Heart left ventricle (tissue), 16 donors: ENCODE measurements around the gene PRKCA. TPM values are rescaled to one million over a fixed set of nuclear protein-coding genes. Genes with fewer than 3 reads are reported as not detected.

Experiments
- ATAC-seq, 4 donors: fragments of 200-7000 bp; cut with Tn5 transposase; one replicate each; pipeline ENCODE4 v1.9.1; 2020 to 2022; ENCODE audit warnings: moderate library complexity in 4 of 4, mild to moderate bottlenecking in 3 of 4, moderate number of reproducible peaks in 1 of 4
- DNase-seq, 5 donors: peaks; one replicate each; pipeline ENCODE4 v3.0.0-alpha.2; 2020
- H3K27ac ChIP-seq, 12 donors: fragments of 200-600 bp; sonication (generic) in 4 of 12; one replicate each; pipeline versions ENCODE4 v1.5.0 to v1.8.0; 2016 to 2022; ENCODE audit warnings: mild to moderate bottlenecking in 2 of 12
- H3K27me3 ChIP-seq, 9 donors: fragments of 200-600 bp; sonication (generic) in 2 of 9; one replicate each; pipeline versions ENCODE4 v1.5.1 to v1.8.0; 2016 to 2022; ENCODE audit warnings: mild to moderate bottlenecking in 3 of 9
- H3K36me3 ChIP-seq, 9 donors: fragments of 200-600 bp; sonication (generic) in 2 of 9; one replicate each; pipeline versions ENCODE4 v1.5.0 to v1.8.0; 2018 to 2022; ENCODE audit warnings: mild to moderate bottlenecking in 2 of 9
- H3K4me1 ChIP-seq, 12 donors: fragments of 200-600 bp; sonication (generic) in 4 of 12; one replicate each; pipeline versions ENCODE4 v1.5.0 to v1.8.0; 2016 to 2022; ENCODE audit warnings: mild to moderate bottlenecking in 3 of 12
- H3K4me3 ChIP-seq, 12 donors: fragments of 200-600 bp; sonication (generic) in 4 of 12; one replicate each; pipeline versions ENCODE4 v1.5.0 to v1.8.0; 2017 to 2022; ENCODE audit warnings: mild to moderate bottlenecking in 9 of 12, moderate library complexity in 4 of 12
- H3K9me3 ChIP-seq, 12 donors: fragments of 200-600 bp; sonication (generic) in 4 of 12; one replicate each; pipeline versions ENCODE4 v1.5.0 to v1.8.0; 2016 to 2022; ENCODE audit warnings: mild to moderate bottlenecking in 1 of 12
- POLR2A ChIP-seq, 2 donors: fragments of 450-650 bp; IDR thresholded peaks; one replicate each; pipeline ENCODE4 v1.6.1; 2017; ENCODE audit warnings: antibody characterized with exemption in 2 of 2, mild to moderate bottlenecking in 2 of 2, moderate library complexity in 2 of 2
- WGBS, 4 donors: extraction: QIAGEN DNeasy Blood & Tissue Kit in 2 of 4; methylation state at CpG; one replicate each; pipeline versions ENCODE4 v1.1.5 to v1.1.7; 2013 to 2018; 5-methylcytosine and 5-hydroxymethylcytosine counted together
- intact Hi-C, 10 donors: fragments of 100-400 bp; cut with DNase I; formaldehyde crosslinking; loops; one replicate each; pipeline versions ENCODE4 v1.11.1 to v1.14.2; 2022
- polyA plus RNA-seq, 2 donors: library from polyadenylated mRNA; stranded (reverse); fragments of 200-250 nt; gene quantifications; one replicate each; pipeline ENCODE4 v1.2.3, GENCODE V29; 2013
- total RNA-seq, 9 donors: library from RNA; depleted of rRNA in 2 of 9; stranded (reverse); fragments of >200 nt in 2 of 9; fragmentation: NEBNext Ultra II Directional in 3 of 9; extraction: Animal tissue kit (Norgen Biotek cat#: 25700) in 3 of 9; gene quantifications; one replicate each; pipeline versions ENCODE4 v1.1.0 to v1.2.4, GENCODE V29; 2016 to 2023
- TF ChIP-seq, protein P1 (sequence below), 12 donors: fragments of 200-600 bp; sonication (generic) in 4 of 12; IDR thresholded peaks; one replicate each; pipeline versions ENCODE4 v1.5.0 to v1.8.0; 2018 to 2022; ENCODE audit warnings: antibody characterized with exemption in 12 of 12, mild to moderate bottlenecking in 5 of 12
- donor health status: ischemic (EF 13 %, LVEDD 7.1; RV severe dilation, severe dysfunction).
- donor health status: healthy with polysubstance abuse.
- donor health status: DM: no; HTN: yes; CAD: no.
- donor health status: DM: no; HTN: no; CAD: no.
- donor health status: ischemic (EF 25% LVEDD 6.9; RV normal size, moderate dysfunction).
- donor health status: ischemic (EF 25% LVEDD 5.7; RV mildly dilated, moderate dysfunction).
- donor health status: healthy.
- donor health status: DM: yes; HTN: yes; CAD: no.
- donor health status: ischemic (EF 35%, LVEDD 5.7; RV mildly dilated, moderate dysfunction).
- donor health status: nonischemic (EF 11% LVEDD 7.7; RV severe dilation, severe dysfunction).
- donor health status: DM: yes; HTN: yes; CAD: no.
- donor health status: PGD.
- donor health status: ischemic (EF 29% LVEDD 5.4; RV normal size, mild dysfunction).
- donor health status: nonischemic (EF 23%, LVEDD 6.1; RV moderate dilation, normal function).

The PRKCA gene
- total and polyA plus RNA-seq, 11 donors = 3.4 to 26.8 (median 11.4) TPM

DNA sequence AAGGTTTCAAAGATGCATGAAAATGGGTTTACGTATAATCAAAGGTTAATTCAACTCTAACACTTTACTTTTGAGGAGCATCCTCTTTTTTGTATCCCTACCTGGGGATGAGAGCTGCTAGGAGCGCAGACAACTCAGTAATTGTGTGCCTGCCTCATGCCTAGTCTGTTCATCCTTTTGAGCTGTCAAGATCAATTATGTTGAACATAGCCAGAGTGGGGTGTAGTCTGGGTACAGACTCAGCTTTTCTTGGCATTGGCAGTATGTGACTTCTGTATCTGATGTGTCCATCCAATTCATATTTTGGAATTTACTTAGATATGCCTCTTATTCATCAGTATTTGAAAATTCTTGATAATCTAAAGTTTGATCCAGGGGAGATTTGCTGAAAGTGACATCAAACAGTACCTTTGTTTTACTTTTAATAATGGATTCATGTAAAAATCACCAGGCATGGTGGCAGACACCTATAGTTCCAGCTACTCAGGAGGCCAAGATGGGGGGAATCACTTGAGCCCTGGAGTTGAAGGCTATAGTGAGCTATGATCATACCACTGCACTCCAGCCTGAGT is 24.1 kb downstream of the PRKCA start:
- H3K27me3 ChIP-seq = no peaks in the 10 kb centered on the region
- H3K4me1 ChIP-seq = peaks cover 0 to 11% (median 0%) of the 10 kb centered on the region in 12 donors
- no peak overlapping the region for H3K4me3 ChIP-seq
- 92 to 98% (median 97%) methylated on average over 2 of the region's 2 CpGs for WGBS, 4 donors
- peaks cover 0 to 12% (median 5%) of the 10 kb centered on the region in 12 donors for H3K9me3 ChIP-seq
- ATAC-seq = no peak
- H3K27ac ChIP-seq = no peak overlapping the region
- no peak for DNase-seq
- H3K36me3 ChIP-seq = no peaks in the 10 kb centered on the region
- intact Hi-C loops = no loop called here
- TF ChIP-seq, protein P1, sequence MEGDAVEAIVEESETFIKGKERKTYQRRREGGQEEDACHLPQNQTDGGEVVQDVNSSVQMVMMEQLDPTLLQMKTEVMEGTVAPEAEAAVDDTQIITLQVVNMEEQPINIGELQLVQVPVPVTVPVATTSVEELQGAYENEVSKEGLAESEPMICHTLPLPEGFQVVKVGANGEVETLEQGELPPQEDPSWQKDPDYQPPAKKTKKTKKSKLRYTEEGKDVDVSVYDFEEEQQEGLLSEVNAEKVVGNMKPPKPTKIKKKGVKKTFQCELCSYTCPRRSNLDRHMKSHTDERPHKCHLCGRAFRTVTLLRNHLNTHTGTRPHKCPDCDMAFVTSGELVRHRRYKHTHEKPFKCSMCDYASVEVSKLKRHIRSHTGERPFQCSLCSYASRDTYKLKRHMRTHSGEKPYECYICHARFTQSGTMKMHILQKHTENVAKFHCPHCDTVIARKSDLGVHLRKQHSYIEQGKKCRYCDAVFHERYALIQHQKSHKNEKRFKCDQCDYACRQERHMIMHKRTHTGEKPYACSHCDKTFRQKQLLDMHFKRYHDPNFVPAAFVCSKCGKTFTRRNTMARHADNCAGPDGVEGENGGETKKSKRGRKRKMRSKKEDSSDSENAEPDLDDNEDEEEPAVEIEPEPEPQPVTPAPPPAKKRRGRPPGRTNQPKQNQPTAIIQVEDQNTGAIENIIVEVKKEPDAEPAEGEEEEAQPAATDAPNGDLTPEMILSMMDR (IDR thresholded peaks at IDR 0.05) = no peak
- no peak for TF ChIP-seq POLR2A (IDR thresholded peaks at IDR 0.05)

DNA sequence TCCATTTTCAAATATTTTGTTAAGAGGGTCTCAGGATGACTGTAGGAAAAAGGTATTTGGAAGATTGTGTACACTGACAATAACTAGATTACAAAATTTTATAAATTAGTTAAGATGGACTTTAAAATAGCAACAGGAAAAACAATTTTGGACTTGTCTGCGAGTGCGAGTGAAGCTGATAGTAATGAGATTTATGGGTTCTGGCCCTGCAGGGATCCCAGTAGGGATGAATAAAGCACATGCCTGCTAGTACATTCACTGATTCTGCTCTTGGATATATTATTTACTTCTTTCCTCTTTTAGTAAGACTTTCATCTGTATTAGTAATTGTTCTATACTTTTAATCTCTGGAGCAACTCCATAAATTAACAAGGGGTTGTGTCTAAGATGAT is 28.2 kb downstream of the PRKCA start:
- intact Hi-C loops = no loop called here
- Histone ChIP-seq H3K4me1 (peaks cover 0 to 12% (median 0%) of the 10 kb centered on the region in 12 donors), H3K9me3 (no peaks in the 10 kb centered on the region), H3K36me3 (no peaks in the 10 kb centered on the region), H3K27me3 (no peaks in the 10 kb centered on the region), H3K4me3 (no peak overlapping the region), H3K27ac (no peak overlapping the region)
- no peak for DNase-seq
- no peak for TF ChIP-seq POLR2A (IDR thresholded peaks at IDR 0.05)
- TF ChIP-seq, protein P1 (IDR thresholded peaks at IDR 0.05) = no peak
- 59 to 79% (median 64%) methylated on average over 2 of the region's 2 CpGs for WGBS, 4 donors
- no peak for ATAC-seq

DNA sequence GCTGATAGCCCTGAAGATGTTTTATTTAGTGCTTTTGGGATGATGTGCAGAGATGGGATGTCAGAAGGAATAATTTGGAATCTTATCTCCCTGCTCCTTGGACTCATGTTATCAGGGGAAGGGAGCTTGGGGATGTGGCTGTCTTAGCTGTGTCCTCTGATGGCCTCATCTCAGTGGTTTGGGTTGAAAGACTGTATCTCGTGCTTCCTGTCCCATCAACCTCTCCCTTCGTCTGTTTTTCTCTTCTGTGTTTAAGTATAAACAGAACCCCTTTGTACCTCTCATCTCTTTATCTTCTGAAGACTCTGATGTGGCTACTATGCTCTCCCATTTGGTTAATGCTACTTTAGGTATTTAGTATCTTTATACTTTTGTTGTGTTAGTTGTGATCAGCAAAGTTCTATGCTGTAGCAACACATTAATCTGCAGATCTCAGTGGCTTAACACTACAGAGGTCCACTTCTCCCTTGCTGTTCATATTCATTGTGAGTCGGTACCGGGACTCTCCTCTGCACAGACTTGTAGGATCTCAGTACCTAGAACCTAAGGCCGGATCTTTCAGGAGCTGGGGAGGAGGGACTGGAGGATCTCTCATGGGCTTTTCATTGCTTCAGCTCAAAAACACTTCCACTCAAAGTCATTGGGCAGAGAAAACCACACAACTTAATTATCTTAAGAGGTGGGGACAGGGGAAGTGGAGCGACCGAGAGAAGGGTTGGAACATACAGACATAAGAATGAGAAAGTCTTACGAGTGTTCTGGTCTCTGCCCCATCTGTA is 28.8 kb downstream of the PRKCA start:
- no peaks in the 10 kb centered on the region for H3K27me3 ChIP-seq
- intact Hi-C loops = no loop called here
- DNase-seq (no peak), ATAC-seq (peak in 1 of 4 donors; percentile 26)
- no peak overlapping the region for H3K4me3 ChIP-seq
- peak overlapping the region in 2 of 12 donors; percentile 16 to 34 for H3K27ac ChIP-seq
- WGBS, 4 donors = 67 to 75% (median 69%) methylated on average over 8 of the region's 8 CpGs
- TF ChIP-seq, protein P1 (IDR thresholded peaks at IDR 0.05) = no peak
- TF ChIP-seq POLR2A (IDR thresholded peaks at IDR 0.05) = no peak
- H3K4me1 ChIP-seq = peaks cover 0 to 12% (median 0%) of the 10 kb centered on the region in 12 donors
- no peaks in the 10 kb centered on the region for H3K9me3 ChIP-seq
- no peaks in the 10 kb centered on the region for H3K36me3 ChIP-seq

DNA sequence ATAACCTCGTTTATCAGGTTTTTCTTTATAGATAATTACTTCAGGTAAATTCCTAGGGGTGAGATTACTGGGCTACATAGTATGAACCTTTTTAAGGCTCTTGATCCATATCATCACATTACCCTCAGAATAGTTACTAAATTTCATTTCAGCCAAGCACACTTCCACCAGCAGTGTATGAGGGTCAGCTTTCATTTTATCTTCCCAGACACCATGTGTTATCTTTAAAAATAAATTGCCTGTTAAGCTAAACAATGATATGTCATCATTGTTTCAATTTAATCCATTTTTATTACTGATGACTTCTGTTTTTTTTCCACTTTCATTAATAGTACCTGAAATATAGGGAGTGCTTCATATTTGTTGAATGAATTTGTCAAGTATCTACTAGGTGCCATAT is 33.4 kb downstream of the PRKCA start:
- TF ChIP-seq, protein P1 (IDR thresholded peaks at IDR 0.05) = no peak
- no peak for TF ChIP-seq POLR2A (IDR thresholded peaks at IDR 0.05)
- intact Hi-C loops = no loop called here
- ATAC-seq (no peak), DNase-seq (no peak)
- H3K9me3 ChIP-seq = no peaks in the 10 kb centered on the region
- no peaks in the 10 kb centered on the region for H3K27me3 ChIP-seq
- no peak overlapping the region for H3K27ac ChIP-seq
- WGBS, 4 donors = 73 to 81% (median 77%) methylated on average over 1 of the region's 1 CpG
- no peak overlapping the region for H3K4me3 ChIP-seq
- peaks cover 0 to 43% (median 12%) of the 10 kb centered on the region in 12 donors for H3K4me1 ChIP-seq
- H3K36me3 ChIP-seq = no peaks in the 10 kb centered on the region
